GM23248 (cell line): ENCODE data around the gene GNB2. TPM values are rescaled to one million over a fixed set of nuclear protein-coding genes. Genes with fewer than 3 reads are reported as not detected.

ENCODE experiments used
- DNase-seq: peaks from one replicate; pipeline ENCODE4 v3.0.0-alpha.2; 2015
- H2AFZ ChIP-seq: fragments of 200-600 bp; sonication (generic); 2 replicates; pipeline ENCODE4 v1.6.1; 2016; ENCODE audit warnings: antibody characterized with exemption
- H3F3A ChIP-seq: fragments of 200-600 bp; sonication (generic); 2 replicates; pipeline ENCODE4 v1.6.1; 2016; ENCODE audit warnings: mild to moderate bottlenecking, antibody characterized with exemption, mixed run types; ENCODE audit not compliant: insufficient read depth
- H3K27ac ChIP-seq: fragments of 200-600 bp; sonication (generic); 2 replicates; pipeline ENCODE4 v1.5.1; 2016; ENCODE audit warnings: mild to moderate bottlenecking
- H3K27me3 ChIP-seq: fragments of 200-600 bp; sonication (generic); replicated peaks from 2 replicates; pipeline ENCODE4 v1.6.1; 2016; ENCODE audit warnings: mild to moderate bottlenecking; ENCODE audit not compliant: insufficient read depth
- H3K36me3 ChIP-seq: fragments of 200-600 bp; sonication (generic); 2 replicates; pipeline ENCODE4 v1.6.1; 2016; ENCODE audit warnings: low read depth, mild to moderate bottlenecking
- H3K4me1 ChIP-seq: fragments of 200-600 bp; sonication (generic); 2 replicates; pipeline ENCODE4 v1.6.1; 2016; ENCODE audit warnings: mild to moderate bottlenecking; ENCODE audit not compliant: insufficient read depth
- H3K4me2 ChIP-seq: fragments of 200-600 bp; sonication (generic); one replicate; pipeline ENCODE4 v1.6.1; 2016; ENCODE audit warnings: mild to moderate bottlenecking; ENCODE audit not compliant: unreplicated experiment
- H3K4me3 ChIP-seq: fragments of 200-600 bp; sonication (generic); 2 replicates; pipeline ENCODE4 v1.5.1; 2016; ENCODE audit warnings: mild to moderate bottlenecking
- H3K79me2 ChIP-seq: fragments of 200-600 bp; sonication (generic); 2 replicates; pipeline ENCODE4 v1.6.1; 2016; ENCODE audit warnings: mild to moderate bottlenecking; ENCODE audit not compliant: insufficient read depth
- H3K9ac ChIP-seq: fragments of 200-600 bp; sonication (generic); 2 replicates; pipeline ENCODE4 v1.6.1; 2016; ENCODE audit warnings: mild to moderate bottlenecking
- H3K9me2 ChIP-seq: fragments of 200-600 bp; sonication (generic); 2 replicates; pipeline ENCODE4 v1.6.1; 2016; ENCODE audit warnings: mixed run types, mild to moderate bottlenecking, moderate library complexity; ENCODE audit not compliant: insufficient read depth
- H3K9me3 ChIP-seq: fragments of 200-600 bp; sonication (generic); one replicate; pipeline ENCODE4 v1.6.1; 2017; ENCODE audit warnings: low read depth
- H4K20me1 ChIP-seq: fragments of 200-600 bp; sonication (generic); 2 replicates; pipeline ENCODE4 v1.6.0; 2016; ENCODE audit not compliant: insufficient read depth
- EZH2 ChIP-seq: fragments of 200-600 bp; sonication (generic); IDR thresholded peaks from 2 replicates; pipeline ENCODE4 v1.6.1; 2018; ENCODE audit warnings: antibody characterized with exemption, mild to moderate bottlenecking; ENCODE audit not compliant: insufficient read depth, poor library complexity, severe bottlenecking
- EZH2phosphoT487 ChIP-seq: fragments of 200-600 bp; sonication (generic); IDR thresholded peaks from 2 replicates; pipeline ENCODE4 v1.6.1; 2018; ENCODE audit warnings: antibody characterized with exemption, moderate library complexity, mild to moderate bottlenecking, low read depth; ENCODE audit not compliant: insufficient read depth
- WGBS, 2 experiments: methylation state at CpG; one replicate each; pipeline ENCODE4 v1.1.6; 2015 to 2017; ENCODE audit warnings: low lambda C conversion rate in 2 of 2, low coverage in 1 of 2; ENCODE audit errors: missing lambda C conversion rate in 2 of 2; 5-methylcytosine and 5-hydroxymethylcytosine counted together
- in situ Hi-C: fragments of 300-500 bp; cut with MboI; formaldehyde crosslinking; loops from 2 replicates; pipeline ENCODE4 v1.15.0; 2020
- polyA plus RNA-seq: library from polyadenylated mRNA; unstranded; fragments of >200 nt; fragmentation: Nextera tagmentation; extraction: Ambion mirVana; gene quantifications from 2 replicates; pipeline ENCODE4 v1.2.1, GENCODE V29; 2016
- total RNA-seq: library from RNA; depleted of rRNA; stranded (reverse); fragments of >200 nt; shearing (Covaris generic); gene quantifications from 2 replicates; pipeline ENCODE4 v1.2.3, GENCODE V29; 2014

GNB2 gene
- total and polyA plus RNA-seq, 2 experiments from 2014 or later, result 89.8 to 132 TPM

DNA sequence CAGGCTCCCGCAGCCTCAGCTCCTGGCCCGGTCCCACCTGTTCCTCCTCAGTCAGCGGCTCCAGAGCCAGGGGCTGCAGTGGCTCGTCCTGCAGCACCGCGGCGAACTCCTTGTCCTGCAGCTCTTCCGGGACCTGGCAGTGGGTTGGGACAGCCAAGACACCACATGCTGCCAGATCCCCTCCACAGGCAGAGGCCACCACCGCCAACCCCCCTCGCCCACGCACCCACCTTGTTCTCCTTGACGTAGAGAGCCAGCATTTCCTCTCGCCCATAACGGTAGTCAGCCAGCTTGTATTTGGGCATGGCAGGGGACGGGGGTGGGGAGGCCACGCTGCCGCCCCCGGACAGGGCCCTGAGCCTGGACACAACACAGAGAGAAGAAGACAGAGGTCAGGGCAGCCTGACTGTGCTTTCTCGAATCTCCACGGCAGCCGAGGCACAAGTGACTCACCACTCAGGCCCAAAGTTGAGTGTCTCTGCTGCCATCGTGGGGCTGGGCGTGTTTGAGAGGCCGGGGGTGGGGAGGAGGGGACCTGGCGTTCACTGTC lies 14.3 kb downstream of the GNB2 start:
- H3K79me2 ChIP-seq, result peaks cover 52% of the 10 kb centered on the region
- in situ Hi-C loops, result no loop called here
- peaks cover 6% of the 10 kb centered on the region; the same call in 1 of the 2 replicates for H4K20me1 ChIP-seq

DNA sequence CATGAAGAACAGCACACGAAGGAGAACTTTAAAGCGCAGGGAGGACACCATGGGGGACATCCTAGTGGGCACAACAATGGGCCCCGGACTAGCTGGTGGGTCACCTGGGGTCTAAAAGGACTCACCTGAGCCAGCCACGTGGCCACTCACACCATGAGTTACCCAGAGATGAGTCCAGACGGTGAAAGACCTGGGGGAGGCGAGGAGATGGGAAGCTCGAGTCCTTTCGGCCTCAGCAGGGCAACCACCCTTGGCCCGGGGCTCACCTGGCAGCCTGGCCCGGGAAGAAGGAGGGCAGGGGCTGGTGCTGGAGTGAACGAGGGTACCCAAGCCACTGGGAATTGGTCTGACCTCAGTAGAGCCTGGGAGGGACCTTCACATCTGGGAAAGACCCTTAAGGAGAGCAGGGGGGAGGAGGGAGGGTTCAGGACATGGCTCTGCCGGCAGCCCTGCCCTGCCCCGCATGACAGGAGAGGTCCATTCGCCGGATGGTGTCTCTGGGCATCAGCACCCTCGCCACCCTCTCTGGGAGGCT lies 14.9 kb downstream of the GNB2 start:
- peaks cover 6% of the 10 kb centered on the region; the same call in 1 of the 2 replicates for H4K20me1 ChIP-seq
- H3K4me2 ChIP-seq, result no peak overlapping the region
- H3K4me1 ChIP-seq, result peaks cover 17% of the 10 kb centered on the region
- peaks cover 14% of the 10 kb centered on the region for H3F3A ChIP-seq
- in situ Hi-C loops, result no loop called here
- H3K27ac ChIP-seq, result no peak overlapping the region
- no peak overlapping the region for H3K4me3 ChIP-seq
- peaks cover 57% of the 10 kb centered on the region for H3K79me2 ChIP-seq
- H3K9me2 ChIP-seq, result no peaks in the 10 kb centered on the region
- 75 to 78% methylated on average over 14 to 16 of the region's 16 CpGs for WGBS, 2 experiments
- no peak for DNase-seq
- no peak overlapping the region for H2AFZ ChIP-seq
- H3K36me3 ChIP-seq, result no peaks in the 10 kb centered on the region; the same call in 1 of the 2 replicates
- TF ChIP-seq EZH2phosphoT487, result no peak
- no peak for TF ChIP-seq EZH2
- H3K9me3 ChIP-seq, result no peaks in the 10 kb centered on the region
- H3K27me3 ChIP-seq, result no peaks in the 10 kb centered on the region
- 0 out of 2 replicates have a peak overlapping the region, but pooled peaks have one; percentile 31 for H3K9ac ChIP-seq

More for the DNA sequence above, 14.3 kb downstream of the GNB2 start:
- no peak overlapping the region for H3K27ac ChIP-seq
- WGBS, 2 experiments, result 70 to 74% methylated on average over 18 to 25 of the region's 25 CpGs
- H3F3A ChIP-seq, result peaks cover 10% of the 10 kb centered on the region
- H3K4me2 ChIP-seq, result no peak overlapping the region
- no peaks in the 10 kb centered on the region; the same call in 1 of the 2 replicates for H3K36me3 ChIP-seq
- H2AFZ ChIP-seq, result no peak overlapping the region
- H3K9me2 ChIP-seq, result no peaks in the 10 kb centered on the region
- no peaks in the 10 kb centered on the region for H3K27me3 ChIP-seq
- DNase-seq, result peak; percentile 70
- H3K4me3 ChIP-seq, result no peak overlapping the region
- peak overlapping the region; percentile 31; the same call in 1 of the 2 replicates for H3K9ac ChIP-seq
- no peak for TF ChIP-seq EZH2
- no peak for TF ChIP-seq EZH2phosphoT487
- H3K4me1 ChIP-seq, result peaks cover 17% of the 10 kb centered on the region
- no peaks in the 10 kb centered on the region for H3K9me3 ChIP-seq

GRCh38 chr7:100689230-100690135 lies 15.9 kb downstream of the GNB2 start:
- no peak overlapping the region for H3K4me3 ChIP-seq
- in situ Hi-C loops, result loop anchor here (10.0 kb wide), 1 partner anchor 215 kb away; the partner anchor contains the start of gene TSC22D4
- no peaks in the 10 kb centered on the region; the same call in 1 of the 2 replicates for H3K36me3 ChIP-seq
- TF ChIP-seq EZH2phosphoT487 (no peak), EZH2 (no peak)
- WGBS, 2 experiments, result 80 to 85% methylated on average over 13 to 18 of the region's 18 CpGs
- no peak overlapping the region for H3K4me2 ChIP-seq
- H3K9me3 ChIP-seq, result no peaks in the 10 kb centered on the region
- H3F3A ChIP-seq, result peaks cover 14% of the 10 kb centered on the region
- peaks cover 17% of the 10 kb centered on the region for H3K4me1 ChIP-seq
- H2AFZ ChIP-seq, result no peak overlapping the region
- H3K9me2 ChIP-seq, result no peaks in the 10 kb centered on the region
- peaks cover 6% of the 10 kb centered on the region; the same call in 1 of the 2 replicates for H4K20me1 ChIP-seq
- DNase-seq, result no peak
- no peaks in the 10 kb centered on the region for H3K27me3 ChIP-seq
- no peak overlapping the region for H3K9ac ChIP-seq
- peaks cover 60% of the 10 kb centered on the region for H3K79me2 ChIP-seq
- H3K27ac ChIP-seq, result no peak overlapping the region
